ENCODE data around the gene LRP3.
"Not testable (repeated sequence)": the region's sequence is repeated elsewhere in the genome, so short reads cannot be mapped to it uniquely, and the experiment has no call there.

LRP3 gene

DNA sequence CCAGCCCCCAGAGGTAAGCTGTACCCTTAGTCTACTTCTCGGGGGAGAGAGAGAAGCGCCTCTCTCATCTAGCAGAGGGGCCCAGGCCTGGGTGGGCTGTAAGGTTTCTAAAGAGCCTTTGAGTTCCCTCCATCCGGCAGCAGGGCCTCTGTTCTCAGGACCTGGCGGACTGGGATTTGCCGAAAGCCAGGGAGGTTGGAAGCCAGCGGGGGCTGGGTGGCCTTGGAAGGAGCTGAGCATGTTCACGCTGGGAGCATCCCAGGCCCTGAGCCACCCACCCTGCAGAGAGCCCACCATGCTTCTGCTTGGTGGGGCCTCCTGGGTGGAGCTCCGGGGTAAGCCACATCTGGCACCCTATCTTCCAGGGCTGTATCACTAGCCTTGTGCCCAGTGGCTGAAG lies 23.8 kb downstream of the LRP3 start:
- H3K27me3 ChIP-seq (ENCODE audit: control insufficient read depth, insufficient read depth, low read length): peaks cover 8% of the 10 kb centered on the region
- no peak overlapping the region for H3K27ac ChIP-seq (ENCODE audit: low read depth, low read length)
- no peaks in the 10 kb centered on the region for H3K36me3 ChIP-seq (ENCODE audit: control insufficient read depth, insufficient read depth, low read length)
- no peaks in the 10 kb centered on the region for H3K4me1 ChIP-seq (ENCODE audit: control insufficient read depth, insufficient read depth, low read length)
- H3K9ac ChIP-seq (ENCODE audit: low read length): no peak overlapping the region
- no peak overlapping the region for H3K4me3 ChIP-seq (ENCODE audit: low read length)

DNA sequence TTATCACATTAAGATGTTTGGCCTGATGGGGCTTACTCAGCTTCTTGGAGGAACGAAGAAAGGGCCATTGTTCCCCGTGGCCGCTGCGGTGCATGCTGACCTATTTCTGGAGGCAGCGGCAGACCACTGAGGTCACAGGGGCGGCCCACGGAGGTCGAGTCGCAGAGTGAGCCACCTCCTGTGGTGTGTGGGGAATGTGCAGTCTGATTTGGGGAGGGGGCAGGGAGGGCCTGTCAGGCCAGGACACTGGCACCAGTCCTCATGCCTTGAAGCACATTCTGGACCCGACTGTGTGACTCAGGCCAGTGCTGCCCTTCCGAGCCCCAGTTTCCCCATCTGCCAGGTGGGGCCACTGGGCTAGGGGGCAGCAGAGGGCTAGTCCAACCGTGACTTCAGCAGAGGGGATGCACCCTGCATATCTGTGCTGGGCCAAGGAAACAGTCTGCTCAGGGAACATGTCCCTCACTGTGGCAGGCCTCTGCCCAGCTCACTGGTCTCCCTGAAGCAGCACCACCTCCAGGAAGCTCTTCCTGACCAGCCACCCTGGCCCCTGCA lies 25.2 kb downstream of the LRP3 start:
- H3K9ac ChIP-seq (ENCODE audit: low read length): no peak overlapping the region
- no peak overlapping the region for H3K4me3 ChIP-seq (ENCODE audit: low read length)
- H3K27ac ChIP-seq (ENCODE audit: low read depth, low read length): no peak overlapping the region
- peaks cover 15% of the 10 kb centered on the region for H3K27me3 ChIP-seq (ENCODE audit: control insufficient read depth, insufficient read depth, low read length)
- H3K4me1 ChIP-seq (ENCODE audit: control insufficient read depth, insufficient read depth, low read length): no peaks in the 10 kb centered on the region
- no peaks in the 10 kb centered on the region for H3K36me3 ChIP-seq (ENCODE audit: control insufficient read depth, insufficient read depth, low read length)

DNA sequence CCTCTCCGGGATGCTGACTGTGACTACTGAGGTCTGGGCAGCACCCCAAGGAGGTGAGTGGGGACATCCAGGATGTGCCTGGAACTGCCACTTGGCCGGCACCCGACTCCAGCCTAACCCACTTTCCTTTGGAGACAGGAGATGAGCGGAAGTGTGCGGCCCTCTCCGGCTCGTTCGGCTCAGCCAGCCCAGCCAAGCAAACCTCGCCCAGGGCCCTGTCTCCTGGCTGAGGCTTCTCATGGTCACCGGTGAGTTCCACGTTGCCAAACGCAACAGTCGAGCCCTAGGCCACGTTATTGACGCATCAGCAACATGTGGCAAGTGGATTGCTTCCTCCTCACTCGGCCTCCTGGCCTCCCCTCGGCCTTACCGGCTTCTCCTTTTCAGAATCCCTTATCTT lies 26.0 kb downstream of the LRP3 start:
- no peaks in the 10 kb centered on the region for H3K4me1 ChIP-seq (ENCODE audit: control insufficient read depth, insufficient read depth, low read length)
- H3K36me3 ChIP-seq (ENCODE audit: control insufficient read depth, insufficient read depth, low read length): no peaks in the 10 kb centered on the region
- H3K9ac ChIP-seq (ENCODE audit: low read length): no peak overlapping the region
- H3K4me3 ChIP-seq (ENCODE audit: low read length): no peak overlapping the region
- peaks cover 23% of the 10 kb centered on the region for H3K27me3 ChIP-seq (ENCODE audit: control insufficient read depth, insufficient read depth, low read length)
- no peak overlapping the region for H3K27ac ChIP-seq (ENCODE audit: low read depth, low read length)

DNA sequence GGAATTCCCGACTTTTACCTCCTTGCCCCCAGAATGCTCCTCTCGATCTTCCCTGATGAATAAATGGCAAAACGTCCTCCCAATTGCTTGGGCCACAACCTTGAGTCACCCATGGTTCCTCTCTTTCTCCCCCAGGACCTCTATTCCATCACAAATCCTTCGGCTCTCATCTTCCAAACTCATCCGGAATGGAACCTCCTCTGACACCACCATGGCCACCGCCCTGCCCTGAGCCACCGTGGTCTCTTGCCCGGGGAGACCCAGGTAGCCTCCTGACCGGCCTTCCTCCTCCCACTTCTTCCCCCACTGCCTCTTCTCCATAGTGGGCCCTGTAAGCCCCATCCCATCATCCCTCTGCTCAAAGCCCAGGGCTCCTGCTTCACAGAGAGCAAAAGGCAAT lies 26.6 kb downstream of the LRP3 start:
- no peaks in the 10 kb centered on the region for H3K36me3 ChIP-seq (ENCODE audit: control insufficient read depth, insufficient read depth, low read length)
- no peak overlapping the region for H3K27ac ChIP-seq (ENCODE audit: low read depth, low read length)
- no peak overlapping the region for H3K9ac ChIP-seq (ENCODE audit: low read length)
- H3K4me3 ChIP-seq (ENCODE audit: low read length): no peak overlapping the region
- H3K4me1 ChIP-seq (ENCODE audit: control insufficient read depth, insufficient read depth, low read length): no peaks in the 10 kb centered on the region
- peaks cover 27% of the 10 kb centered on the region for H3K27me3 ChIP-seq (ENCODE audit: control insufficient read depth, insufficient read depth, low read length)

DNA sequence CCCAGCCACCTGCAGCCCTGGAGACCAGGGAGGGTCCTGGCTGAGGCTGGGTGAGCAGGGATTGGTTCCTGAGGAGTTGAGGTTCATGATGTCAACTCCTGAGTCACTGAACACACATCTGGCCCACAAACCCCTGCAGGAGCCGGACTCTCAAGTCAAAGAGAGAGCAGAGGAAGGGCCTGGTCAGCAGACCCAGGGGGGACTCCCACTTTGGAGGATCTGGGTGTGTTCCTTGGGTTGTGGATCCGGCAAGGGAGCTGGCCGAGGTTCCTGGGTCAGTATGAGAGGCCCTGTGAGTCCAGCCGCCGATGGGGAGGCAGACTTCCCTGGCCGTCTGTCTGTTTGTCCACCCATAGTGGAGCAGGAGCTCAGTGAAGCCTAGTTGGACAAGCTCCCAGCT lies 27.5 kb downstream of the LRP3 start:
- Histone ChIP-seq H3K27me3 (ENCODE audit: control insufficient read depth, insufficient read depth, low read length) (peaks cover 35% of the 10 kb centered on the region), H3K27ac (ENCODE audit: low read depth, low read length) (no peak overlapping the region), H3K9ac (ENCODE audit: low read length) (no peak overlapping the region), H3K4me3 (ENCODE audit: low read length) (no peak overlapping the region), H3K36me3 (ENCODE audit: control insufficient read depth, insufficient read depth, low read length) (no peaks in the 10 kb centered on the region), H3K4me1 (ENCODE audit: control insufficient read depth, insufficient read depth, low read length) (no peaks in the 10 kb centered on the region)

- not testable (repeated sequence) for H3K4me3 ChIP-seq (ENCODE audit: low read length); H3K36me3 ChIP-seq (ENCODE audit: control insufficient read depth, insufficient read depth, low read length); H3K9ac ChIP-seq (ENCODE audit: low read length); H3K4me1 ChIP-seq (ENCODE audit: control insufficient read depth, insufficient read depth, low read length); H3K27ac ChIP-seq (ENCODE audit: low read depth, low read length)
- H3K27me3 ChIP-seq (ENCODE audit: control insufficient read depth, insufficient read depth, low read length): peaks cover 35% of the 10 kb centered on the region
These were observed 28.1 kb downstream of the LRP3 start for GRCh38 chr19:33222255-33222654.

DNA sequence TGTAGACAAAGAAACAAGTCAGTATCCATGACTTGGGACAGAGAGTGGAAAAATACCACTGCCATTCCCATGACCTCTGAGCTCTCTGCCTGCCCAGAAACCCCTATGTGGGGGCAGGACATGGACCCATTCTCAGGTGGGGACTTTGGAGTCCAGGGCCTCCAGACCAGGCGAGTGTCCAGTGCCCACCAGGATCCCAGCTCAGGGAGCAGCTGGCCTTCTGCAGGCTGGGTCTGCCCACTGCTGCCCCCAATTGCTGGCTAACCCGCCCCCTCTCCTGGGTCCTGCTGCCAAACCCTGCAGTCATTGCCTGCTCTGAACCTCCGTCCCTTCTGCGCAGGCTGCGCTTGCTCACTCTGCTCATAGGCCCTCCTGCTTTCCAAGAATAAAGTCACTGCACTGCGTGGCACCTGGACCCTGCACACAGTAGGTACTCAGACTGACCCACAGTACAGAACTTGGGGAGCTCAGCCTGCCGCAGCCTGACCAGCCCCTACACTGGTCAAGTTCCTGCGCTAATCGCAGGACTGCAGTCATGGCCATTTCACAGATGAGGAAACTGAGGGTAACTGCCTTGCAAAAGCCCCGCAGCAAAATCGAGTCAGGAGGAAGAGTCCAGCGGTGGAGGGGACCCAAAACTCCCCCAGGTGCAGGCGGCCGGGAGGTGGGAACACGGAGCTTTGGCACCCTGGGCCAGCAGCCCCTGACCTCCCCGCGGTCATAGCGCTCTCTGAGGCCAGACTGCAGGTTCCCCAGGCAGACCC lies 30.7 kb downstream of the LRP3 start:
- Histone ChIP-seq H3K27ac (ENCODE audit: low read depth, low read length) (no peak overlapping the region), H3K36me3 (ENCODE audit: control insufficient read depth, insufficient read depth, low read length) (no peaks in the 10 kb centered on the region), H3K9ac (ENCODE audit: low read length) (no peak overlapping the region), H3K4me3 (ENCODE audit: low read length) (no peak overlapping the region), H3K4me1 (ENCODE audit: control insufficient read depth, insufficient read depth, low read length) (no peaks in the 10 kb centered on the region), H3K27me3 (ENCODE audit: control insufficient read depth, insufficient read depth, low read length) (peaks cover 34% of the 10 kb centered on the region)

DNA sequence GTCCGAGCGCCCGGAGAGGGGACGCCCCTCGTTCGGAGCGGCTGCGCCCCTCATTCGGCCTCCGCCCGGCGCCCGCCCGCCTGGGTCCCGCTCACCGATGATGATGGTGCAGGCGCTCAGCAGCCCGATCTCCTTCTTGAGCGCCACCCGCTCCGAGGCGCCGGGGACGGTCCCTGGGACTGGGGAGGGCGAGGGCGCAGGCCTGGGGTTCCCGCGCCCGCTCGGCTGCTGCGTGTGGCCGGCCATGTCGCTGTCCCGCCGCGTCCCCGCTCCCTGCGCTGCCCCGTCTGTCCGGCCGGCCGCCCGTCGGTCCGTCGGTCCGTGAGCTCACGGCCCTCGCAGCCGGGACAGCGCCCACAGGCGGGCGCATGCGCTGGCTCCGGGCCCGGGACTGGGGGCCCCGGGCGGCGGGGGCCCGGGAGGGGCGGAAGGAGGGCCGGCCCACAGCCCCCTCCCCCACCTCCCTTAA lies 31.4 kb downstream of the LRP3 start, which contains the start of gene SLC7A10:
SLC7A10 (minus strand) TSS at position 393 of the 469 bp plus-strand sequence; CDS start at position 246, 147 bp downstream.
- no peaks in the 10 kb centered on the region for H3K36me3 ChIP-seq (ENCODE audit: control insufficient read depth, insufficient read depth, low read length)
- peaks cover 30% of the 10 kb centered on the region for H3K27me3 ChIP-seq (ENCODE audit: control insufficient read depth, insufficient read depth, low read length)
- no peak within 1 kb of the TSS for H3K27ac ChIP-seq (ENCODE audit: low read depth, low read length)
- H3K4me1 ChIP-seq (ENCODE audit: control insufficient read depth, insufficient read depth, low read length): no peaks in the 10 kb centered on the region
- no peak within 1 kb of the TSS for H3K4me3 ChIP-seq (ENCODE audit: low read length)
- no peak within 1 kb of the TSS for H3K9ac ChIP-seq (ENCODE audit: low read length)

- H3K27me3 ChIP-seq (ENCODE audit: control insufficient read depth, insufficient read depth, low read length): peaks cover 30% of the 10 kb centered on the region
- no peak overlapping the region for H3K4me3 ChIP-seq (ENCODE audit: low read length)
These were observed 32.6 kb downstream of the LRP3 start for GRCh38 chr19:33226550-33227241.

DNA sequence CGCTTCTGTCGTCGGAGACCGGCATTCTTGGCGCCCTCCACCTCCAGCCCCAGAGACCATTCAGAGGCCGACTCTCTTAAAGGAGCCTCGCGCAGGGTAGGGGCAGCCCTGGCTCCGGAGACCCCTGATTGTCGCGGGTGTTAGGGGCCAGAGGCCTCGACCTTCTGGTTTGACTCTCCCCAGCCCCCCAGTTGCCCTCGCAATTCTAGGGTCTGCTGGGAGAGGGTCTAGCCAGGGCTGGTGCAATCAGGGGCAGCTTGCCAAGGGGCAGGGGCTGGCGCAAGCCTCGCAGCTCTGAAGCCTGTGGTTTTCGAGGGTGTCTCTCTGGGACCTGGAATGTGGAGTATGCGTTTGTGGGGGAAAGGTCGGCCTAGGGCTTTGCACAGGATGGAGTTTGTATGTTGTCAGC lies 33.1 kb downstream of the LRP3 start:
- no peaks in the 10 kb centered on the region for H3K4me1 ChIP-seq (ENCODE audit: control insufficient read depth, insufficient read depth, low read length)
- H3K36me3 ChIP-seq (ENCODE audit: control insufficient read depth, insufficient read depth, low read length): no peaks in the 10 kb centered on the region
- no peak overlapping the region for H3K27ac ChIP-seq (ENCODE audit: low read depth, low read length)
- peaks cover 30% of the 10 kb centered on the region for H3K27me3 ChIP-seq (ENCODE audit: control insufficient read depth, insufficient read depth, low read length)
- no peak overlapping the region for H3K9ac ChIP-seq (ENCODE audit: low read length)
- no peak overlapping the region for H3K4me3 ChIP-seq (ENCODE audit: low read length)

More at GRCh38 chr19:33226550-33227241, 32.6 kb downstream of the LRP3 start:
- no peaks in the 10 kb centered on the region for H3K4me1 ChIP-seq (ENCODE audit: control insufficient read depth, insufficient read depth, low read length)
- no peak overlapping the region for H3K27ac ChIP-seq (ENCODE audit: low read depth, low read length)
- no peaks in the 10 kb centered on the region for H3K36me3 ChIP-seq (ENCODE audit: control insufficient read depth, insufficient read depth, low read length)
- no peak overlapping the region for H3K9ac ChIP-seq (ENCODE audit: low read length)

DNA sequence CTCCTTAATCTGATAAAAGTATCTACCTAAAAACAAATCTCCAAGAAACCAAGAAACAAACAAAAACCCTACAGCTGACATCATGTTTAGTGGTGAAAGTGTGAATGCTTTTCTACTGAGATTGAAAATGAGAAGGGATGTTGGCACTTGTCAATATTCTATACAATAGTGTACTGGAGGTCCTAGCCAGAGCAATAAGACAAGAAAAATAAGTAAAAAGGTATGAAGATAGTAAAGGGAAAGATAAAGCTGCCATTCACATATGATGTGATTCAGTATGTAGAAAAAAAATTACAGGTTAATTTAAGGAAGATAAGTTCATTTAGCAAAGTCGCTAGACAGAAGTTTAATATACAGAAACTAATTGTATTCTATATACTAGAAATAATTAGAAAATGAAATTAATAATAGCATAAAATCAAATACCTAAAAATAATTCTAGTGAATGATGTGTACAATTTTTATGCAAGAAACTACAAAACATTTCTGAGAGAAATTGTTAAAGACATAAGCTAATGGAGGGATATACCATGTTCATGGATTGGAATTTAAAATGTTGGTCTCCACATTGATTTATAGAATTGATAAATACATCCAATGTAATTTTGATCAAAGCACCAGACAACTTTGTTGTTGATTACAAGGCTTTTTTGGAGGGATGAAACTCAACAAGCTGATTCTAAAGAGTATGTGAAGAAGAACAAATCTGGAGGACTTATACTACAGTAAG lies 33.9 kb downstream of the LRP3 start:
- no peaks in the 10 kb centered on the region for H3K4me1 ChIP-seq (ENCODE audit: control insufficient read depth, insufficient read depth, low read length)
- no peak overlapping the region for H3K4me3 ChIP-seq (ENCODE audit: low read length)
- peaks cover 30% of the 10 kb centered on the region for H3K27me3 ChIP-seq (ENCODE audit: control insufficient read depth, insufficient read depth, low read length)
- H3K36me3 ChIP-seq (ENCODE audit: control insufficient read depth, insufficient read depth, low read length): no peaks in the 10 kb centered on the region
- H3K9ac ChIP-seq (ENCODE audit: low read length): no peak overlapping the region
- H3K27ac ChIP-seq (ENCODE audit: low read depth, low read length): no peak overlapping the region

GRCh38 chr19:33229962-33230361 lies 35.8 kb downstream of the LRP3 start:
- no peaks in the 10 kb centered on the region for H3K4me1 ChIP-seq (ENCODE audit: control insufficient read depth, insufficient read depth, low read length)
- no peak overlapping the region for H3K27ac ChIP-seq (ENCODE audit: low read depth, low read length)
- peaks cover 16% of the 10 kb centered on the region for H3K27me3 ChIP-seq (ENCODE audit: control insufficient read depth, insufficient read depth, low read length)
- H3K36me3 ChIP-seq (ENCODE audit: control insufficient read depth, insufficient read depth, low read length): no peaks in the 10 kb centered on the region
- H3K4me3 ChIP-seq (ENCODE audit: low read length): no peak overlapping the region
- H3K9ac ChIP-seq (ENCODE audit: low read length): no peak overlapping the region

All from rectal smooth muscle tissue (tissue), 1 donor.